Natural killer cell (primary cell): ENCODE results near the gene LPAR2. TPM values are rescaled to one million over a fixed set of nuclear protein-coding genes. Genes with fewer than 3 reads are reported as not detected.
"Not testable (repeated sequence)": the region's sequence is repeated elsewhere in the genome, so short reads cannot be mapped to it uniquely, and the experiment has no call there.

Experiments used
- ATAC-seq, 3 donors: fragments of 150-1000 bp in 2 of 3; fragments of 200-7000 bp in 1 of 3; cut with Tn5 transposase; 1 replicate in 1 of 3; 2 replicates in 2 of 3; pipeline ENCODE4 v1.10.0; 2021; ENCODE audit warnings: mild to moderate bottlenecking in 2 of 3, moderate library complexity in 2 of 3
- DNase-seq, 2 donors: peaks; one replicate each; pipeline versions ENCODE4 v3.0.0 to v3.0.0-alpha.2; 2013 to 2021; ENCODE audit warnings: mixed read lengths in 1 of 2
- H3K27ac ChIP-seq: one replicate; pipeline ENCODE4 v1.5.1; 2013; ENCODE audit warnings: mild to moderate bottlenecking, low read length
- H3K27me3 ChIP-seq: one replicate; pipeline ENCODE4 v1.6.1; 2013; ENCODE audit warnings: low read length; ENCODE audit not compliant: control insufficient read depth, insufficient read depth
- H3K36me3 ChIP-seq: one replicate; pipeline ENCODE4 v1.6.1; 2013; ENCODE audit warnings: low read length; ENCODE audit not compliant: control insufficient read depth, insufficient read depth
- H3K4me1 ChIP-seq: one replicate; pipeline ENCODE4 v1.6.1; 2013; ENCODE audit warnings: low read length; ENCODE audit not compliant: control insufficient read depth, insufficient read depth
- H3K4me3 ChIP-seq: one replicate; pipeline ENCODE4 v1.5.1; 2013; ENCODE audit warnings: low read length
- H3K9me3 ChIP-seq: one replicate; pipeline ENCODE4 v1.6.1; 2013; ENCODE audit warnings: low read length; ENCODE audit not compliant: control insufficient read depth, insufficient read depth
- H3K27ac Mint-ChIP-seq, 2 donors: one replicate each; pipeline ENCODE4 v1.8.0; 2022; ENCODE audit warnings: mild to moderate bottlenecking in 2 of 2, mixed read lengths in 2 of 2, moderate library complexity in 1 of 2
- H3K27me3 Mint-ChIP-seq, 2 donors: one replicate each; pipeline ENCODE4 v1.8.0; 2022; ENCODE audit warnings: low read depth in 2 of 2, mixed read lengths in 2 of 2
- H3K36me3 Mint-ChIP-seq: one replicate; pipeline ENCODE4 v1.8.0; 2022; ENCODE audit warnings: mixed read lengths
- H3K4me1 Mint-ChIP-seq, 2 donors: one replicate each; pipeline ENCODE4 v1.8.0; 2022; ENCODE audit warnings: mixed read lengths in 2 of 2
- H3K4me3 Mint-ChIP-seq: one replicate; pipeline ENCODE4 v1.8.0; 2022; ENCODE audit warnings: mild to moderate bottlenecking, moderate library complexity, mixed read lengths
- H3K9me3 Mint-ChIP-seq, 2 donors: one replicate each; pipeline ENCODE4 v1.8.0; 2022; ENCODE audit warnings: mixed read lengths in 2 of 2
- CTCF ChIP-seq: fragments of 200-600 bp; IDR thresholded peaks from one replicate; pipeline ENCODE4 v1.8.0; 2022; ENCODE audit warnings: antibody characterized with exemption
- WGBS: methylation state at CpG from one replicate; pipeline ENCODE4 v1.1.7; 2013; ENCODE audit warnings: missing lambda C conversion rate; ENCODE audit not compliant: insufficient coverage; 5-methylcytosine and 5-hydroxymethylcytosine counted together
- intact Hi-C: fragments of 100-400 bp; cut with micrococcal nuclease; formaldehyde crosslinking; loops from one replicate; pipeline ENCODE4 v1.14.2; 2022
- total RNA-seq, 4 donors: library from RNA; stranded (reverse); fragments of 120-200 nt in 1 of 4; gene quantifications; one replicate each; pipeline versions ENCODE4 v1.2.3 to v1.2.4, GENCODE V29; 2013 to 2022

The LPAR2 gene
- total RNA-seq, 3 donors from 2014 or later (not counting 1 experiment from before 2014, with no cell fraction given): 52.1 to 81.5 (median 56.4) TPM

- H3K27ac Mint-ChIP-seq: peak overlapping the region; percentile 89 to 95
- WGBS: 40% methylated on average over 1 of the region's 3 CpGs
- H3K9me3 ChIP-seq: no peaks in the 10 kb centered on the region
- H3K4me1 ChIP-seq: peaks cover 39% of the 10 kb centered on the region
- H3K36me3 Mint-ChIP-seq: no peaks in the 10 kb centered on the region
- no peaks in the 10 kb centered on the region for H3K27me3 ChIP-seq
- peak overlapping the region; percentile 82 for H3K27ac ChIP-seq
- peak overlapping the region; percentile 65 for H3K4me3 Mint-ChIP-seq
- intact Hi-C loops: no loop called here
- H3K4me3 ChIP-seq: no peak overlapping the region
- TF ChIP-seq CTCF: no peak
- no peaks in the 10 kb centered on the region for H3K36me3 ChIP-seq
- H3K4me1 Mint-ChIP-seq: peaks cover 40 to 46% of the 10 kb centered on the region in 2 donors
- H3K9me3 Mint-ChIP-seq: no peaks in the 10 kb centered on the region
- H3K27me3 Mint-ChIP-seq: no peaks in the 10 kb centered on the region
- DNase-seq (peak; percentile 55 to 76), ATAC-seq (peak; percentile 58 to 69 (median 64))
These were observed 12.9 kb downstream of the LPAR2 start for GRCh38 chr19:19615086-19615485.

DNA sequence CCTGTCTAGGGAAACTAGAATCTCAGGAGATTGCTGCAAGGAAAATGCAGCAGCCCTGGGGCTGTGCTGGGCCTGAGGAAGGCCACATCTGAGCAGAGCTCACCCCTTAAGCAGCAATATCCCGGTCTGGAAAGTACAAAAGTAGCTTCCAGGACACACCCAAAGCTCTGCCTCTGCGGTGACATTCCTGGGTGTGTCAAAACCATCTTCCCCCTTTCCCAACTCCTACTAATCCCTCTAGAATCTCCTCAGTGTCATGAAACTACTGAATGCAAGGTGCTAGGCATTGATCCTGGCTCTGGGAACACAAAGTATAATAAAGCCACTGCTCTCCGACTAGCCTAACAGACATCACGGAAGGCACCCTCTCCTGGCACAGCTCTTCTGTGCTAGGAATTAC, 14.5 kb downstream of the LPAR2 start:
- Mint-ChIP-seq H3K4me3 (no peak overlapping the region), H3K27me3 (no peaks in the 10 kb centered on the region), H3K36me3 (no peaks in the 10 kb centered on the region), H3K27ac (peak overlapping the region; percentile 89 to 95), H3K9me3 (no peaks in the 10 kb centered on the region), H3K4me1 (peaks cover 31 to 43% of the 10 kb centered on the region in 2 donors)
- no peak for DNase-seq
- Histone ChIP-seq H3K4me1 (peaks cover 33% of the 10 kb centered on the region), H3K36me3 (peaks cover 1% of the 10 kb centered on the region), H3K4me3 (no peak overlapping the region), H3K27ac (peak overlapping the region; percentile 1), H3K27me3 (no peaks in the 10 kb centered on the region), H3K9me3 (no peaks in the 10 kb centered on the region)
- TF ChIP-seq CTCF: no peak
- intact Hi-C loops: no loop called here
- WGBS: 97% methylated on average over 4 of the region's 4 CpGs
- no peak for ATAC-seq

GRCh38 chr19:19610376-19611202, 17.4 kb downstream of the LPAR2 start:
- Histone ChIP-seq H3K36me3 (peaks cover 2% of the 10 kb centered on the region), H3K27ac (no peak overlapping the region), H3K4me3 (no peak overlapping the region), H3K27me3 (no peaks in the 10 kb centered on the region), H3K9me3 (no peaks in the 10 kb centered on the region), H3K4me1 (peaks cover 24% of the 10 kb centered on the region)
- no peak overlapping the region for H3K4me3 Mint-ChIP-seq
- intact Hi-C loops: no loop called here
- no peaks in the 10 kb centered on the region for H3K9me3 Mint-ChIP-seq
- no peak for ATAC-seq
- peaks cover 11 to 26% of the 10 kb centered on the region in 2 donors for H3K4me1 Mint-ChIP-seq
- TF ChIP-seq CTCF: no peak
- no peaks in the 10 kb centered on the region for H3K27me3 Mint-ChIP-seq
- no peak overlapping the region for H3K27ac Mint-ChIP-seq
- no peak for DNase-seq
- no peaks in the 10 kb centered on the region for H3K36me3 Mint-ChIP-seq
- 93% methylated on average over 9 of the region's 10 CpGs for WGBS

GRCh38 chr19:19606686-19607085, 21.3 kb downstream of the LPAR2 start:
- H3K27ac Mint-ChIP-seq, H3K27me3 Mint-ChIP-seq, ATAC-seq, H3K4me3 Mint-ChIP-seq, H3K36me3 ChIP-seq, H3K27me3 ChIP-seq, H3K9me3 ChIP-seq, H3K9me3 Mint-ChIP-seq, H3K4me3 ChIP-seq, intact Hi-C loops, H3K36me3 Mint-ChIP-seq, DNase-seq, H3K27ac ChIP-seq: not testable (repeated sequence)
- H3K4me1 ChIP-seq: peaks cover 18% of the 10 kb centered on the region
- 98% methylated on average over 8 of the region's 8 CpGs for WGBS
- H3K4me1 Mint-ChIP-seq: peaks cover 0 to 17% of the 10 kb centered on the region in 2 donors
